PC-9 (cell line): Measurements from ENCODE around the gene BAIAP3. TPM values are rescaled to one million over a fixed set of nuclear protein-coding genes. Genes with fewer than 3 reads are reported as not detected.

ENCODE experiments used
- BruUV-seq: library from RNA; stranded (reverse); fragments of 400-500 nt; replicated peaks from 2 replicates; lab custom pipeline; 2021; lab: Mats Ljungman, UMichigan
- CTCF ChIA-PET: fragments of 300-600 bp; sonication (Branson Sonifier 250); formaldehyde crosslinking; loops from one replicate; lab custom pipeline; 2022; ENCODE audit warnings: antibody characterized with exemption; lab: Charles Lee
- POLR2A ChIA-PET: fragments of 300-600 bp; sonication (Branson Sonifier 250); formaldehyde crosslinking; loops from one replicate; lab custom pipeline; 2022; ENCODE audit warnings: antibody characterized with exemption; ENCODE audit not compliant: unreplicated experiment; lab: Charles Lee
- DNase-seq, 2 experiments: peaks; one replicate each; pipeline versions ENCODE4 v3.0.0 to v3.0.0-alpha.2; 2015 to 2022; ENCODE audit warnings: mixed read lengths in 1 of 2
- H2AFZ ChIP-seq: fragments of 200-600 bp; sonication (generic); 2 replicates; pipeline ENCODE4 v1.8.1; 2017; ENCODE audit warnings: antibody characterized with exemption
- H3F3A ChIP-seq: fragments of 200-600 bp; sonication (generic); 2 replicates; pipeline ENCODE4 v1.8.1; 2017; ENCODE audit warnings: antibody characterized with exemption, mild to moderate bottlenecking, low read depth; ENCODE audit not compliant: insufficient read depth
- H3K27ac ChIP-seq: fragments of 200-600 bp; sonication (generic); 2 replicates; pipeline ENCODE4 v1.6.1; 2016; ENCODE audit warnings: mixed run types
- H3K27me3 ChIP-seq: fragments of 200-600 bp; sonication (generic); 2 replicates; pipeline ENCODE4 v1.6.1; 2016; ENCODE audit warnings: low read depth, mixed run types; ENCODE audit not compliant: insufficient read depth
- H3K36me3 ChIP-seq: fragments of 200-600 bp; sonication (generic); 2 replicates; pipeline ENCODE4 v1.6.1; 2016; ENCODE audit warnings: low read depth, mixed run types
- H3K4me1 ChIP-seq: fragments of 200-600 bp; sonication (generic); replicated peaks from 2 replicates; pipeline ENCODE4 v1.6.1; 2016; ENCODE audit warnings: mixed run types; ENCODE audit not compliant: insufficient read depth
- H3K4me2 ChIP-seq: fragments of 200-600 bp; sonication (generic); 2 replicates; pipeline ENCODE4 v1.6.1; 2017; ENCODE audit warnings: mixed run types
- H3K4me3 ChIP-seq: fragments of 200-600 bp; sonication (generic); 2 replicates; pipeline ENCODE4 v1.6.1; 2016; ENCODE audit warnings: mixed run types
- H3K79me2 ChIP-seq: fragments of 200-600 bp; sonication (generic); 2 replicates; pipeline ENCODE4 v1.6.1; 2017; ENCODE audit warnings: low read depth, mixed run types
- H3K9me2 ChIP-seq: fragments of 200-600 bp; sonication (generic); 2 replicates; pipeline ENCODE4 v1.8.1; 2017; ENCODE audit warnings: mild to moderate bottlenecking; ENCODE audit not compliant: insufficient read depth
- H3K9me3 ChIP-seq: fragments of 200-600 bp; sonication (generic); 2 replicates; pipeline ENCODE4 v1.8.1; 2016; ENCODE audit warnings: low read depth; ENCODE audit not compliant: insufficient read depth
- H4K20me1 ChIP-seq: fragments of 200-600 bp; sonication (generic); 2 replicates; pipeline ENCODE4 v1.8.1; 2017; ENCODE audit not compliant: insufficient read depth
- EZH2 ChIP-seq: fragments of 200-600 bp; sonication (generic); IDR thresholded peaks from 2 replicates; pipeline ENCODE4 v1.8.0; 2017; ENCODE audit warnings: antibody characterized with exemption, low read depth
- intact Hi-C: fragments of 100-400 bp; cut with micrococcal nuclease; formaldehyde crosslinking; loops from one replicate; pipeline ENCODE4 v1.10.0; 2022; ENCODE audit not compliant: unreplicated experiment
- total RNA-seq: library from RNA; stranded (reverse); gene quantifications from 2 replicates; pipeline ENCODE4 v1.2.3, GENCODE V29; 2021
- TF ChIP-seq, protein P1 (sequence below): fragments of 200-600 bp; sonication (generic); conservative IDR thresholded peaks from 2 replicates; pipeline ENCODE4 v1.6.1; 2017; ENCODE audit warnings: mixed run types, antibody characterized with exemption, mild to moderate bottlenecking, moderate library complexity

Gene BAIAP3
- total RNA-seq, 1 experiment from 2014 or later: 35.0 TPM

DNA sequence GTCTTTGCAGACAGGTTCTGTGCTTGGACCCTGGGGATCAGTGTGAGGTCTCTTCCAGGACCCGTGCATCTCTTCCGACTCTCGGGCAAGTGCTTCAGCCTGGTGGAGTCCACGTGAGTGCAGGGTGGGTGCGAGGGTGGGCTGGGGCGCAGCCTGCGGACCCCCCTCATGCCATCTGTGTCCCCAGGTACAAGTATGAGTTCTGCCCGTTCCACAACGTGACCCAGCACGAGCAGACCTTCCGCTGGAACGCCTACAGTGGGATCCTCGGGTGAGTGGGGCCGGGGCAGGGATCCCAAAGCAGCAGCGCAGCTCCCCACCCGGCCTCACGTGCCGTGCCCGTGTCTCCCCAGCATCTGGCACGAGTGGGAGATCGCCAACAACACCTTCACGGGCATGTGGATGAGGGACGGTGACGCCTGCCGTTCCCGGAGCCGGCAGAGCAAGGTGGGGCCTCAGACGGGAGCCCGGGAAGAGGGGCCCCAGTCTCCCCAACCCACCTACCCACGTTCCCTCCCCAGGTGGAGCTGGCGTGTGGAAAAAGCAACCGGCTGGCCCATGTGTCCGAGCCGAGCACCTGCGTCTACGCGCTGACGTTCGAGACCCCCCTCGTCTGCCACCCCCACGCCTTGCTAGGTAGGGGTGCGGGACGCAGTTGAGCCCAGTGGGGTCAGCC, 28.4 kb downstream of the BAIAP3 start:
- intact Hi-C loops: no loop called here
- Histone ChIP-seq H3K9me2 (no peaks in the 10 kb centered on the region), H3K27me3 (no peaks in the 10 kb centered on the region), H3K4me1 (peaks cover 10% of the 10 kb centered on the region), H3K79me2 (peaks cover 37% of the 10 kb centered on the region), H3K4me2 (no peak overlapping the region), H3K4me3 (no peak overlapping the region), H3F3A (peaks cover 55% of the 10 kb centered on the region; the same call in 1 of the 2 replicates), H3K36me3 (peaks cover 19% of the 10 kb centered on the region), H2AFZ (no peak overlapping the region), H4K20me1 (peaks cover 43% of the 10 kb centered on the region), H3K9me3 (no peaks in the 10 kb centered on the region), H3K27ac (no peak overlapping the region)
- ChIA-PET CTCF (no interaction called here), POLR2A (no interaction called here)
- BruUV-seq: no TSS peak
- DNase-seq: no peak
- no peak for TF ChIP-seq EZH2
- TF ChIP-seq, protein P1, sequence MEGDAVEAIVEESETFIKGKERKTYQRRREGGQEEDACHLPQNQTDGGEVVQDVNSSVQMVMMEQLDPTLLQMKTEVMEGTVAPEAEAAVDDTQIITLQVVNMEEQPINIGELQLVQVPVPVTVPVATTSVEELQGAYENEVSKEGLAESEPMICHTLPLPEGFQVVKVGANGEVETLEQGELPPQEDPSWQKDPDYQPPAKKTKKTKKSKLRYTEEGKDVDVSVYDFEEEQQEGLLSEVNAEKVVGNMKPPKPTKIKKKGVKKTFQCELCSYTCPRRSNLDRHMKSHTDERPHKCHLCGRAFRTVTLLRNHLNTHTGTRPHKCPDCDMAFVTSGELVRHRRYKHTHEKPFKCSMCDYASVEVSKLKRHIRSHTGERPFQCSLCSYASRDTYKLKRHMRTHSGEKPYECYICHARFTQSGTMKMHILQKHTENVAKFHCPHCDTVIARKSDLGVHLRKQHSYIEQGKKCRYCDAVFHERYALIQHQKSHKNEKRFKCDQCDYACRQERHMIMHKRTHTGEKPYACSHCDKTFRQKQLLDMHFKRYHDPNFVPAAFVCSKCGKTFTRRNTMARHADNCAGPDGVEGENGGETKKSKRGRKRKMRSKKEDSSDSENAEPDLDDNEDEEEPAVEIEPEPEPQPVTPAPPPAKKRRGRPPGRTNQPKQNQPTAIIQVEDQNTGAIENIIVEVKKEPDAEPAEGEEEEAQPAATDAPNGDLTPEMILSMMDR: no peak

- POLR2A ChIA-PET: no interaction called here
These were observed 29.4 kb downstream of the BAIAP3 start for GRCh38 chr16:1362807-1363206.

DNA sequence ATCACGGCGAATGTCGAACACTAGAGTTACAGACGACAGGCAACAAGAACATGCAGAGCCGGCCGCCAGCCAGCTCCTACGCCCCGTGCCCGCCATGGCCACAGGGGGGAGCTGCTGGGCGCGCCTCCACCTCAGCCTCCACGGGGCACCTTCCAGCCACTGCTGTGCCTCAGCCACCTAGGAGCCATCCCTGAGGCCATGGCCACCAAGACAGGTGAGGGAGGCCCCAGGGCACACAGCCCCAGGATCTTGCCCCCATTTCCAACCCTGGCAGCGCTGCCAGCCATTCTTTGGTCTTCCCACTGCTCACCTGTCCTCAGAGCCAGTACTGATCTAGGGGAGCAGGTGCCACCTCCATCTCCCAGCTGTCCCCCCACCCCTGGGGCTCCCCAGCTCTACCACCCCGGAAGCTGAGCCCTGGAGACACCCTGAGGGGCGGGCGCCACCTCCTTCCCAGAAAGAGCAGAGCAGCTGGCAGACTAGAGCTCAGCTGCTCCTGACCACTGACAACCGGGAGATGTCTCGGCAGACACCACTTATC, 30.1 kb downstream of the BAIAP3 start:
- H4K20me1 ChIP-seq: peaks cover 28% of the 10 kb centered on the region
- no peak overlapping the region for H3K4me2 ChIP-seq
- peaks cover under 1% of the 10 kb centered on the region for H3K4me1 ChIP-seq
- no peaks in the 10 kb centered on the region for H3K9me2 ChIP-seq
- H3K27me3 ChIP-seq: no peaks in the 10 kb centered on the region
- no TSS peak for BruUV-seq
- no peak for TF ChIP-seq EZH2
- TF ChIP-seq, protein P1: peak; percentile 75
- ChIA-PET CTCF (interaction anchor here (0.5 kb wide), 1 partner anchor 8 kb away, joined by 4 read pairs; no protein-coding TSS in a partner anchor), POLR2A (interaction anchor here (0.6 kb wide), 1 partner anchor 1319 kb away, joined by 4 read pairs; the partner anchor contains the start of gene KCTD5)
- intact Hi-C loops: no loop called here
- peaks cover 32% of the 10 kb centered on the region for H3K79me2 ChIP-seq
- peaks cover 19% of the 10 kb centered on the region for H3K36me3 ChIP-seq
- peak in 1 of 2 experiments; percentile 67 for DNase-seq
- H3K4me3 ChIP-seq: no peak overlapping the region
- H3F3A ChIP-seq: peaks cover 40% of the 10 kb centered on the region; the same call in 1 of the 2 replicates
- H2AFZ ChIP-seq: no peak overlapping the region
- no peaks in the 10 kb centered on the region for H3K9me3 ChIP-seq
- H3K27ac ChIP-seq: no peak overlapping the region

More at GRCh38 chr16:1362807-1363206, 29.4 kb downstream of the BAIAP3 start:
- H3K9me3 ChIP-seq: no peaks in the 10 kb centered on the region
- no peak overlapping the region for H3K4me2 ChIP-seq
- TF ChIP-seq, protein P1: no peak
- TF ChIP-seq EZH2: no peak
- H3K9me2 ChIP-seq: no peaks in the 10 kb centered on the region
- intact Hi-C loops: no loop called here
- H3K79me2 ChIP-seq: peaks cover 37% of the 10 kb centered on the region
- no peak for DNase-seq
- peaks cover 8% of the 10 kb centered on the region for H3K4me1 ChIP-seq
- H3K36me3 ChIP-seq: peaks cover 19% of the 10 kb centered on the region
- H3K4me3 ChIP-seq: no peak overlapping the region
- no peak overlapping the region for H3K27ac ChIP-seq
- H4K20me1 ChIP-seq: peaks cover 36% of the 10 kb centered on the region
- BruUV-seq: TSS peak; percentile 16
- no peaks in the 10 kb centered on the region for H3K27me3 ChIP-seq
- CTCF ChIA-PET: no interaction called here
- no peak overlapping the region for H2AFZ ChIP-seq
- H3F3A ChIP-seq: peaks cover 48% of the 10 kb centered on the region; the same call in 1 of the 2 replicates
